Esophagus muscularis mucosa (tissue), 4 donors: ENCODE data around the gene NUP85. TPM values are rescaled to one million over a fixed set of nuclear protein-coding genes. Genes with fewer than 3 reads are reported as not detected.

ENCODE experiments used
- DNase-seq: peaks from one replicate; pipeline ENCODE4 v3.0.0-alpha.2; 2017; ENCODE audit errors: extremely low spot score
- H3K27ac ChIP-seq, 4 donors: fragments of 200-600 bp; sonication (generic); replicated peaks in 1 of 4; 1 replicate in 3 of 4; 2 replicates in 1 of 4; pipeline ENCODE4 v1.5.1; 2016 to 2019; ENCODE audit warnings: mild to moderate bottlenecking in 1 of 4
- H3K27me3 ChIP-seq, 4 donors: fragments of 200-600 bp; sonication (generic); one replicate each; pipeline versions ENCODE4 v1.5.1 to v1.6.0; 2016 to 2019
- H3K36me3 ChIP-seq, 4 donors: fragments of 200-600 bp; sonication (generic); one replicate each; pipeline ENCODE4 v1.5.1; 2016 to 2019
- H3K4me1 ChIP-seq, 4 donors: fragments of 200-600 bp; sonication (generic); one replicate each; pipeline ENCODE4 v1.5.1; 2016 to 2019
- H3K4me3 ChIP-seq, 4 donors: fragments of 200-600 bp; sonication (generic); 1 replicate in 2 of 4; 2 replicates in 2 of 4; pipeline ENCODE4 v1.5.1; 2016 to 2019; ENCODE audit warnings: mild to moderate bottlenecking in 4 of 4, moderate library complexity in 1 of 4
- H3K9me3 ChIP-seq, 4 donors: fragments of 200-600 bp; sonication (generic); 1 replicate in 3 of 4; 2 replicates in 1 of 4; pipeline ENCODE4 v1.5.1; 2016 to 2019
- CTCF ChIP-seq, 3 experiments: fragments of 200-600 bp in 2 of 3; fragments of 450-650 bp in 1 of 3; sonication (generic) in 2 of 3; IDR thresholded peaks; one replicate each; pipeline ENCODE4 v1.5.1; 2017 to 2019; ENCODE audit warnings: antibody characterized with exemption in 3 of 3, mild to moderate bottlenecking in 2 of 3, moderate library complexity in 1 of 3
- EP300 ChIP-seq: sonication (generic); formaldehyde crosslinking; IDR thresholded peaks from one replicate; pipeline ENCODE4 v1.6.1; 2017; ENCODE audit warnings: antibody characterized with exemption
- POLR2A ChIP-seq: fragments of 450-650 bp; IDR thresholded peaks from one replicate; pipeline ENCODE4 v1.6.1; 2017; ENCODE audit warnings: antibody characterized with exemption, moderate library complexity, mild to moderate bottlenecking, low read depth
- POLR2AphosphoS5 ChIP-seq, 2 donors: sonication (generic); formaldehyde crosslinking; IDR thresholded peaks; one replicate each; pipeline ENCODE4 v1.6.1; 2017; ENCODE audit warnings: antibody characterized with exemption in 2 of 2
- WGBS: methylation state at CpG from one replicate; pipeline ENCODE4 v1.1.5; 2018; 5-methylcytosine and 5-hydroxymethylcytosine counted together
- intact Hi-C: fragments of 100-400 bp; cut with DNase I; formaldehyde crosslinking; loops from one replicate; pipeline ENCODE4 v1.15.1; 2023
- total RNA-seq, 4 donors: library from RNA; depleted of rRNA; stranded (reverse); fragments of >200 nt; gene quantifications; one replicate each; pipeline versions ENCODE4 v1.1.0 to v1.2.1, GENCODE V29; 2016

Gene NUP85
- total RNA-seq, 4 donors from 2014 or later = 20.4 to 32.4 (median 23.3) TPM

GRCh38 chr17:75182319-75182568, 23.2 kb upstream of the NUP85 start:
- no peak for DNase-seq
- 0% methylated on average over 11 of the region's 33 CpGs for WGBS
- intact Hi-C loops = loop anchor here (5.0 kb wide), 1 partner anchor 50 kb away; the partner anchor contains the start of gene NT5C

GRCh38 chr17:75182569-75183436, 22.7 kb upstream of the NUP85 start, which contains the start of gene SUMO2:
SUMO2 (minus strand) TSS chr17:75182959; CDS start chr17:75182834, 125 bp downstream.
- no peaks in the 10 kb centered on the region for H3K9me3 ChIP-seq
- H3K4me3 ChIP-seq = peak within 1 kb of the TSS; percentile 97 to 100 (median 98)
- H3K27ac ChIP-seq = peak within 1 kb of the TSS; percentile 95 to 100 (median 98)
- no peaks in the 10 kb centered on the region for H3K27me3 ChIP-seq
- DNase-seq = peak; percentile 99
- H3K4me1 ChIP-seq = peaks cover 25 to 41% (median 39%) of the 10 kb centered on the region in 4 donors
- peaks cover 0 to 25% (median 12%) of the 10 kb centered on the region in 4 donors for H3K36me3 ChIP-seq
- TF ChIP-seq POLR2A (peak; percentile 58), CTCF (IDR thresholded peaks at IDR 0.05) (peak in 1 of 3 experiments; percentile 63), POLR2AphosphoS5 (IDR thresholded peaks at IDR 0.05) (peak; percentile 63 to 88), EP300 (no peak)
- intact Hi-C loops = loop anchor here (5.0 kb wide), 1 partner anchor 51 kb away; the partner anchor contains the start of gene NT5C
- WGBS = 7% methylated on average over 9 of the region's 92 CpGs

More at GRCh38 chr17:75182319-75182568, 23.2 kb upstream of the NUP85 start:
- Histone ChIP-seq H3K4me1 (peaks cover 25 to 41% (median 39%) of the 10 kb centered on the region in 4 donors), H3K27me3 (no peaks in the 10 kb centered on the region), H3K9me3 (no peaks in the 10 kb centered on the region), H3K36me3 (peaks cover 0 to 31% (median 17%) of the 10 kb centered on the region in 4 donors), H3K27ac (peak overlapping the region; percentile 95 to 100 (median 98)), H3K4me3 (peak overlapping the region; percentile 97 to 100 (median 98))
- TF ChIP-seq EP300 = no peak
- TF ChIP-seq CTCF (IDR thresholded peaks at IDR 0.05) = no peak
- no peak for TF ChIP-seq POLR2AphosphoS5 (IDR thresholded peaks at IDR 0.05)
- no peak for TF ChIP-seq POLR2A

GRCh38 chr17:75183999-75184884, 21.2 kb upstream of the NUP85 start:
- peaks cover 0 to 5% (median 0%) of the 10 kb centered on the region in 4 donors for H3K27me3 ChIP-seq
- intact Hi-C loops = loop anchor here (5.0 kb wide), 1 partner anchor 52 kb away; the partner anchor contains the start of gene NT5C
- H3K4me1 ChIP-seq = peaks cover 25 to 33% (median 29%) of the 10 kb centered on the region in 4 donors
- H3K27ac ChIP-seq = peak overlapping the region in 3 of 4 donors; percentile 95 to 100 (median 100)
- no peak overlapping the region for H3K4me3 ChIP-seq
- WGBS = 96% methylated on average over 9 of the region's 9 CpGs
- H3K36me3 ChIP-seq = peaks cover 0 to 11% (median 4%) of the 10 kb centered on the region in 4 donors
- DNase-seq = no peak
- H3K9me3 ChIP-seq = no peaks in the 10 kb centered on the region
- TF ChIP-seq CTCF (IDR thresholded peaks at IDR 0.05) (no peak), POLR2A (no peak), EP300 (no peak), POLR2AphosphoS5 (IDR thresholded peaks at IDR 0.05) (no peak)

- H3K27me3 ChIP-seq = peaks cover 0 to 5% (median 0%) of the 10 kb centered on the region in 4 donors
- no peak overlapping the region for H3K4me3 ChIP-seq
- intact Hi-C loops = no loop called here
- H3K4me1 ChIP-seq = peaks cover 0 to 4% (median 2%) of the 10 kb centered on the region in 4 donors
- H3K36me3 ChIP-seq = no peaks in the 10 kb centered on the region
- TF ChIP-seq POLR2AphosphoS5 (IDR thresholded peaks at IDR 0.05) (no peak), POLR2A (no peak), CTCF (IDR thresholded peaks at IDR 0.05) (no peak), EP300 (no peak)
- H3K27ac ChIP-seq = no peak overlapping the region
- no peak for DNase-seq
- 89% methylated on average over 6 of the region's 6 CpGs for WGBS
- no peaks in the 10 kb centered on the region for H3K9me3 ChIP-seq
These were observed 16.9 kb upstream of the NUP85 start for GRCh38 chr17:75188614-75189013.
